ENCODE measurements around the gene HNF1A.
"Not testable (repeated sequence)": the region's sequence is repeated elsewhere in the genome, so short reads cannot be mapped to it uniquely, and the experiment has no call there.

Gene HNF1A

GRCh38 chr12:120978296-120979219, at the start of gene HNF1A:
Gene HNF1A (plus strand): TSS chr12:120978543. CDS start chr12:120978769, 226 bp downstream.
- no peak for DNase-seq (ENCODE audit: low read depth)

- DNase-seq (ENCODE audit: low read depth): no peak
Measured at GRCh38 chr12:120928864-120929652, 49.3 kb upstream of the HNF1A start.

GRCh38 chr12:120930032-120930431, 48.3 kb upstream of the HNF1A start:
- DNase-seq (ENCODE audit: low read depth): no peak

- DNase-seq (ENCODE audit: low read depth): no peak
Measured at GRCh38 chr12:120932058-120932457, 46.3 kb upstream of the HNF1A start.

DNA sequence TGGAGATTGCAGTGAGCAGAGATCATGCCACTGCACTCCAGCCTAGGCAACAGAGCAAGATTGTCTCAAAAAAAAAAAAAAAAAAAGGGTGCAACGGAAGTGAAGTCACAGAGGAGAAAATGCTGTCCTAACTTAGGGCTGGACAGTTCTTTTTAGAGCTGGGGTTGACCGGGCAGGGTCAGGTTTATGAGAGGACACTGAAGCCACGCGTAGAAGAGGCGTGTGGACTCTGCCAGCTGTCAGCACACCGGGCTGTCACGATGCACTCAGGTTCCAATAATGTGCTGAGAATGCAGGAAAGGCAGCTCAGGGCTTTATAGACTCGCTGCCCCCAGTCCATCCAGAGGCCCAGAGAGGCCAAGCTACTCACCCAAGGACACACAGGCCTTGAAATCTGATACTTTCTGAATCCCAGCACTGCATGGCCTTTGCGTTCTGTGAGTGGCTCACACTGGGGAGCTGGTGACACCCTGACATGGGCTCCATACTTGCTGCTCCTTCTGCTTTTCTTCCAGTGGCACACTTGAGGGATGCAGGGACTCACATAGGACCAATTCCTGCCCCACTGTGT, 45.3 kb upstream of the HNF1A start:
- no peak for DNase-seq (ENCODE audit: low read depth)

- DNase-seq (ENCODE audit: low read depth): no peak
Measured at GRCh38 chr12:120933786-120934185, 44.6 kb upstream of the HNF1A start.

GRCh38 chr12:120936197-120936596, 42.1 kb upstream of the HNF1A start:
- no peak for DNase-seq (ENCODE audit: low read depth)

GRCh38 chr12:120938496-120938895, 39.8 kb upstream of the HNF1A start:
- DNase-seq (ENCODE audit: low read depth): no peak

DNA sequence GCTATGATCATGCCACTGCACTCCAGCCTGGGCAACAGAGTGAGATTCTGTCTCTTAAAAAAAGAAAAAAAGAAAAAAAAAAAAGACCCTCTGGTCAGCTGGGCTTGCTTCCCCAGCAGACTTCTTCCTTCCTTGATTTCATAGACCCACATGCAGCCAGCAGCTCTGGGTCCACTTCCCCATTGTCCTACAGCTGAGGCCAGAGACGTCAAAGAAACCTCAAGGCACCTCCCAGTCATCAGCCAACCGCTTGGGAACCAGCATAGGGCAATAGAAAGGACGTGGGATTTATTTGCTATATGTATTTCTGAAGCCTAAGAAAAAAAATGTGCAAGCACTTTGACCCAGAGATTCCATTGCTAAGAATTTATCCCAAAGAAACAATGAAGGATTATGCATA, 38.8 kb upstream of the HNF1A start:
- DNase-seq (ENCODE audit: low read depth): no peak

GRCh38 chr12:120940006-120940405, 38.3 kb upstream of the HNF1A start:
- DNase-seq (ENCODE audit: low read depth): no peak

GRCh38 chr12:120940799-120941198, 37.5 kb upstream of the HNF1A start:
- DNase-seq (ENCODE audit: low read depth): no peak

GRCh38 chr12:120941412-120941811, 36.9 kb upstream of the HNF1A start:
- DNase-seq (ENCODE audit: low read depth): no peak

- DNase-seq (ENCODE audit: low read depth): no peak
Measured at GRCh38 chr12:120941846-120942405, 36.4 kb upstream of the HNF1A start.

- DNase-seq (ENCODE audit: low read depth): no peak
Measured at GRCh38 chr12:120943482-120943881, 34.9 kb upstream of the HNF1A start.

DNA sequence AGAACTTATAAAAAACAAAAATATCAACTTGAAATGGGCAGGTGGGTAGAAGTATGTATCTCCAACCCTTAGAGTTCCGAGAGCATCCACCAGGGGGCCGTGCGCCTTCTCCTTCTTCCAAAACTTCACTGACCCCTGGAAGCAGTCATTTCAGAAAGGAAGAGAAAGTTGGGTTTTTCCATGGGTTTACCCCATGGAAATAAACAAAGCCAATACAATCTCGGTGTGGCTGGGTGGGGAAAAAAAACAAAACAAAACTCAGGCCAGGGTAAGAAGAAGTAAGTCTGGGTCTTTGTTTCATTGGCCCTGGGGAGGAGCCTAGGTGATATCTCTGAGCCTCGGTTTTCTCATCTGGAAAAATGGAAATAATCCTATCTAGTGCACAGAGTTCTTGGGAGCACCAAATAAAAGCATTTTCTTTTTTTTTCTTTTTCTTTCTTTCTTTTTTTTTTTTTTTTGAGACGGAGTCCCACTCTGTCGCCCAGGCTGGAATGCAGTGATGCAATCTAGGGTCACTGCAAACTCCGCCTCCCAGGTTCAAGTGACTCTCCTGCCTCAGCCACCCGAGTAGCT, 33.6 kb upstream of the HNF1A start:
- peak; percentile 22 for DNase-seq (ENCODE audit: low read depth)

DNA sequence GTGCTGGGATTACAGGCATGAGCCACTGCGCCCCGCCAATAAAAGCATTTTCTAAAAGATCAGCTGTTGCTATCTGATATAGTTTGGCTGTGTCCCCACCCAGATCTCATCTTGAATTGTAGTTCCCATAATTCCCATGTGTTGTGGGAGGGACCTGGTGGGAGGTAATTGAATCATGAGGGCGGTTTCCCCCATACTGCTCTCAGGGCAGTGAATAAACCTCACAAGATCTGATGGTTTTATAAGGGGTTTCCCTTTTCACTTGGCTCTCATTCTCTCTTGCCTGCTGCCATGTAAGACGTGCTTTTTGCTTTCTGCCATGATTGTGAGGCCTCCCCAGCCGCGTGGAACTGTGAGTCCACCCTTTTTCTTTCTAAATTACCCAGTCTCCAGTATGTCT, 32.8 kb upstream of the HNF1A start:
- not testable (repeated sequence) for DNase-seq (ENCODE audit: low read depth)

GRCh38 chr12:120950260-120950799, 28.0 kb upstream of the HNF1A start:
- DNase-seq (ENCODE audit: low read depth): not testable (repeated sequence)

GRCh38 chr12:120950807-120951206, 27.5 kb upstream of the HNF1A start:
- DNase-seq (ENCODE audit: low read depth): no peak

DNA sequence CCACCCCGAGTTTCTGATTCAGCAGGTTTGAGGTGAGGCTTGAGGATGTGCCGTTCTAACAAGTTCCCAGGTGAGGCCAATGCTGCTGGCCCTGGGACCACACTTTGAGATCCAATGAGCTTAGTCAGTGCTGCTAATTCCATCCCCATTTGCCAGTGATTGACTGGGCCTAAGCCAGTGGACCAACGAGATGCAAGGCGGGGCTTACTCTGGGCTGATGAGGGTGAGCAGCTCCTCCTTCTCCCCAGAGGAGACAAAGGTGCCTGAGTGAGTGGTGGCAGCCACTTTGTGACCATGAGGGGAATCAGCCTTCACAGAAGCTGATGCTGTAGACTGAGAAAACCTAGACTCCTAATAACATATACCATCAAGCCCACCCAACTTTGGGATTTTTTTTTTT, 23.1 kb upstream of the HNF1A start:
- no peak for DNase-seq (ENCODE audit: low read depth)

DNA sequence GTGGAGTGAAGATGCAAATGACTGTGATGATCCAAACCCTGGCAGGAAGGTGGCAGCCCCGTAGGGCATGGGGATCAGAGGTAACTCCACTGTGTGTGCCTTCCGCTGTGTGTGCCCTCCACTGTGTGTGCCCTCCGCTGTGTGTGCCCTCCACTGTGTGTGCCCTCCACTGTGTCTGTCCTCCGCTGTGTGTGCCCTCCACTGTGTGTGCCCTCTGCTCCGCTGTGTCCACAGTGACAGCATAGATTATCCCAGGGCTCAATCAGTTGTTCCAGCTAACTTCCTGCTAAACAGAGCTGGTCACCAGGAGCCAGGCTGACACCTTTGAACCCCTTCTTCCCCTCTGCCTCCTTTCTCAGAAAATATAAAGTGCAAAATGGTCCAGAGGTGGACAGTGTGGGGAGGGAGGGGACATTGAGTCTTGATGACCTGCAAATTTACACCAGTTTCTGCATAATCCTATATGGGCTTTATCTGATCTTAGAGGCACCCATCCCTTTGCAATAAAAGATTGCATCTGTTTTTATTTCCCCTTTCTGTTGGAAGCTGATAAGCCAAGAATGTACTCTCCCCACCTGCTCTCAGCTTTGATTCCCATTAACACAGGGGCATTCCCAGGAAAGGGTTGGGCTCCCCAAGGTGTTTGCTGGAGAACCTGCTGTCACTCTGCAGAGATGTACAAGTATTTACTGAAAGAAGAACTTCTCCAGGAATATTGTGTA, 21.6 kb upstream of the HNF1A start:
- DNase-seq (ENCODE audit: low read depth): no peak

Measured in stimulated activated CD4-positive, alpha-beta T cell treated with anti-CD3 and anti-CD28 coated beads, Interleukin-2, amount 100 ng/mL, for 4 hours (primary cell).